Hematopoietic multipotent progenitor cell treated with erythropoietin and hydrocortisone succinate and interleukin-3 and kit ligand, for 4 days (in vitro differentiated cells): Measurements from ENCODE around the gene LYL1.

Source experiments
- DNase-seq: peaks from one replicate; pipeline ENCODE4 v3.0.0-alpha.2; 2015

The LYL1 gene

GRCh38 chr19:13071444-13072187 lies 31.0 kb downstream of the LYL1 start:
- no peak for DNase-seq

GRCh38 chr19:13070425-13071140 lies 32.1 kb downstream of the LYL1 start:
- DNase-seq, result no peak

- DNase-seq, result peak; percentile 97
Observed at GRCh38 chr19:13069415-13070359, 33.0 kb downstream of the LYL1 start.

GRCh38 chr19:13068085-13068846 lies 34.4 kb downstream of the LYL1 start:
- DNase-seq, result no peak

GRCh38 chr19:13066933-13067807 lies 35.5 kb downstream of the LYL1 start:
- no peak for DNase-seq

GRCh38 chr19:13066226-13066625 lies 36.4 kb downstream of the LYL1 start:
- DNase-seq, result peak; percentile 50

- no peak for DNase-seq
Observed at GRCh38 chr19:13064092-13064489, 38.6 kb downstream of the LYL1 start.

GRCh38 chr19:13063461-13064091 lies 39.1 kb downstream of the LYL1 start:
- no peak for DNase-seq

GRCh38 chr19:13062317-13062716 lies 40.3 kb downstream of the LYL1 start:
- no peak for DNase-seq

GRCh38 chr19:13060964-13061927 lies 41.4 kb downstream of the LYL1 start:
- peak; percentile 91 for DNase-seq

- DNase-seq, result peak; percentile 77
Observed at GRCh38 chr19:13060233-13060963, 42.3 kb downstream of the LYL1 start.

- DNase-seq, result no peak
Observed at GRCh38 chr19:13058951-13059660, 43.6 kb downstream of the LYL1 start.

- DNase-seq, result no peak
Observed at GRCh38 chr19:13057744-13058143, 44.9 kb downstream of the LYL1 start.

- no peak for DNase-seq
Observed at GRCh38 chr19:13057147-13057572, 45.5 kb downstream of the LYL1 start.

- DNase-seq, result peak; percentile 62
Observed at GRCh38 chr19:13056052-13056660, 46.5 kb downstream of the LYL1 start.

- DNase-seq, result no peak
Observed at GRCh38 chr19:13055213-13056051, 47.2 kb downstream of the LYL1 start.
